GM12878 (cell line): Measurements from ENCODE around the gene DNAJC22.

ENCODE experiments used
- BHLHE40 ChIP-seq, 2 experiments: fragments of 450-650 bp in 1 of 2; IDR thresholded peaks; 2 replicates each; pipeline ENCODE4 v1.6.1; 2011 to 2017; ENCODE audit warnings: low read depth in 2 of 2, borderline replicate concordance in 1 of 2, improper control_type of control experiment in 1 of 2, low read length in 1 of 2, mild to moderate bottlenecking in 1 of 2
- TF ChIP-seq, protein P1 (sequence below): IDR thresholded peaks from 2 replicates; pipeline ENCODE4 v1.6.1; 2012; ENCODE audit warnings: low read length, inconsistent platforms

DNA sequence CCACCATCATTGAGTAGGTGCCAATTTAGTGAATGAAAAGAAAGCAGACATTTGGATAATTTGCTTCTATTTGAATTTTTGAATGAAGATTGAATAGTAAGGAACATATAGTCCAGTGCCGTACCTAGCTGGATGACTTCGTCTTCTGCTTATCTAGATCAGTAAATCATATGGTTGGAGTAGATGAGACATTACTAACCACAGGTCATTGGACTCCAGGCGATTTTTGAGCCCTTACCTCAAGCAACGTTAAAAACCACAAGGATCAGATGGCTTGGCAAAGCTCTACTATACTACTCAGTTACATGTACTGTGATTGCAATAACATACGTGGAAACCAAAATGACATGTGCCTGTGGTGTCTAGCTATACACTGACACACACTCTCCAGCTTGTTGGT is 18.9 kb downstream of the DNAJC22 start:
- TF ChIP-seq BHLHE40 (IDR thresholded peaks at IDR 0.05; ENCODE audit: borderline replicate concordance in 1 of 2, low read depth in 2 of 2, low read length in 1 of 2) = no peak
- TF ChIP-seq, protein P1, sequence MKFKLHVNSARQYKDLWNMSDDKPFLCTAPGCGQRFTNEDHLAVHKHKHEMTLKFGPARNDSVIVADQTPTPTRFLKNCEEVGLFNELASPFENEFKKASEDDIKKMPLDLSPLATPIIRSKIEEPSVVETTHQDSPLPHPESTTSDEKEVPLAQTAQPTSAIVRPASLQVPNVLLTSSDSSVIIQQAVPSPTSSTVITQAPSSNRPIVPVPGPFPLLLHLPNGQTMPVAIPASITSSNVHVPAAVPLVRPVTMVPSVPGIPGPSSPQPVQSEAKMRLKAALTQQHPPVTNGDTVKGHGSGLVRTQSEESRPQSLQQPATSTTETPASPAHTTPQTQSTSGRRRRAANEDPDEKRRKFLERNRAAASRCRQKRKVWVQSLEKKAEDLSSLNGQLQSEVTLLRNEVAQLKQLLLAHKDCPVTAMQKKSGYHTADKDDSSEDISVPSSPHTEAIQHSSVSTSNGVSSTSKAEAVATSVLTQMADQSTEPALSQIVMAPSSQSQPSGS = no peak
